Activated CD8-positive, alpha-beta memory T cell treated with anti-CD3 and anti-CD28 coated beads, Interleukin-2, amount 50 U/mL, for 1 hour (primary cell): ENCODE results near the gene KRT222.

Source experiments
- DNase-seq: peaks from one replicate; pipeline ENCODE4 v3.0.0-alpha.2; 2020; ENCODE audit errors: extremely low read depth

Gene KRT222

GRCh38 chr17:40615068-40615840 lies 49.7 kb downstream of the KRT222 start:
- DNase-seq: no peak

GRCh38 chr17:40614431-40615067 lies 50.4 kb downstream of the KRT222 start:
- DNase-seq: no peak

- no peak for DNase-seq
Measured at GRCh38 chr17:40613467-40614154, 51.4 kb downstream of the KRT222 start.

GRCh38 chr17:40612599-40613244 lies 52.3 kb downstream of the KRT222 start:
- peak; percentile 89 for DNase-seq

- DNase-seq: no peak
Measured at GRCh38 chr17:40611840-40612474, 53.0 kb downstream of the KRT222 start.

GRCh38 chr17:40610359-40610758 lies 54.6 kb downstream of the KRT222 start:
- DNase-seq: no peak

- no peak for DNase-seq
Measured at GRCh38 chr17:40608061-40608581, 56.9 kb downstream of the KRT222 start.

- no peak for DNase-seq
Measured at GRCh38 chr17:40607641-40608040, 57.3 kb downstream of the KRT222 start.

GRCh38 chr17:40606548-40607353 lies 58.2 kb downstream of the KRT222 start:
- no peak for DNase-seq

- no peak for DNase-seq
Measured at GRCh38 chr17:40605306-40605705, 59.7 kb downstream of the KRT222 start.
